ENCODE results near the gene MMP28.

MMP28 gene

DNA sequence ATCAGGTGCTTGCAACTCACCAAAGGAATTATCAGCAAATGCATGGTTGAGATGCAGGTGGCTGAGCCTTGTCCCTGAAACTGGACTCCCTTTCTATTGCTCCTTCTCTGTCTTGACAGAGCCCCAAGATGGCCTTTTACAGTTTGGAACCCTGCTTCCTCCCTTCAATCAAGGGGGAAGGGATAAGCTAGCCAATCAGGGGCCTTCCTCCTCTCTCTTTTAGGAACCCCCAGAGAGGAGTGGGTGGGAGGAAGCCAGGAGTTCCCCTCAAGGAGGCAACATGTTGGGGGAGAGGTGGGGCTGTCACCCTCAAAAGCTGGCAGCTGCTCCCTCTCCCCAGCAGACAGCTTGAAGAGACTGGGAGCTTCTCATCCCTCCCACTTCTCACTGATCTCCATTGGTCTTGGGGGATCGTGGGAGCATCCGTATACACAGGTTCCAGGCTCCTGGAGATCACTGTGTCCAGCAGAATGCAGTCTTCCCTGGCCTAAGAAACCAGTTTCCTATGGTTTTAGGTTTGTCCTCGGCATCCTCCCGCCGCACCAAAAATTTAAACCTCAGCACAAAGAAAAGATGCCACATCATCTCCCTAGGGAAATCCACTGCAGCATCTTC, 56.8 kb downstream of the MMP28 start:
- Histone ChIP-seq H3K27me3 (ENCODE audit: control insufficient read depth, insufficient read depth, low read length) (peaks cover 4% of the 10 kb centered on the region), H3K4me1 (no peaks in the 10 kb centered on the region), H2AFZ (no peak overlapping the region), H3K4me3 (ENCODE audit: low read depth, low read length) (no peak overlapping the region), H3K9ac (no peak overlapping the region), H3K4me2 (ENCODE audit: low read length) (no peak overlapping the region), H3K36me3 (ENCODE audit: control insufficient read depth, insufficient read depth, low read length) (no peaks in the 10 kb centered on the region), H3K79me2 (no peaks in the 10 kb centered on the region), H3K9me3 (ENCODE audit: control insufficient read depth, low read length) (no peaks in the 10 kb centered on the region), H3K27ac (no peak overlapping the region)
- TF ChIP-seq, protein P1, sequence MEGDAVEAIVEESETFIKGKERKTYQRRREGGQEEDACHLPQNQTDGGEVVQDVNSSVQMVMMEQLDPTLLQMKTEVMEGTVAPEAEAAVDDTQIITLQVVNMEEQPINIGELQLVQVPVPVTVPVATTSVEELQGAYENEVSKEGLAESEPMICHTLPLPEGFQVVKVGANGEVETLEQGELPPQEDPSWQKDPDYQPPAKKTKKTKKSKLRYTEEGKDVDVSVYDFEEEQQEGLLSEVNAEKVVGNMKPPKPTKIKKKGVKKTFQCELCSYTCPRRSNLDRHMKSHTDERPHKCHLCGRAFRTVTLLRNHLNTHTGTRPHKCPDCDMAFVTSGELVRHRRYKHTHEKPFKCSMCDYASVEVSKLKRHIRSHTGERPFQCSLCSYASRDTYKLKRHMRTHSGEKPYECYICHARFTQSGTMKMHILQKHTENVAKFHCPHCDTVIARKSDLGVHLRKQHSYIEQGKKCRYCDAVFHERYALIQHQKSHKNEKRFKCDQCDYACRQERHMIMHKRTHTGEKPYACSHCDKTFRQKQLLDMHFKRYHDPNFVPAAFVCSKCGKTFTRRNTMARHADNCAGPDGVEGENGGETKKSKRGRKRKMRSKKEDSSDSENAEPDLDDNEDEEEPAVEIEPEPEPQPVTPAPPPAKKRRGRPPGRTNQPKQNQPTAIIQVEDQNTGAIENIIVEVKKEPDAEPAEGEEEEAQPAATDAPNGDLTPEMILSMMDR (IDR thresholded peaks at IDR 0.05) = no peak

DNA sequence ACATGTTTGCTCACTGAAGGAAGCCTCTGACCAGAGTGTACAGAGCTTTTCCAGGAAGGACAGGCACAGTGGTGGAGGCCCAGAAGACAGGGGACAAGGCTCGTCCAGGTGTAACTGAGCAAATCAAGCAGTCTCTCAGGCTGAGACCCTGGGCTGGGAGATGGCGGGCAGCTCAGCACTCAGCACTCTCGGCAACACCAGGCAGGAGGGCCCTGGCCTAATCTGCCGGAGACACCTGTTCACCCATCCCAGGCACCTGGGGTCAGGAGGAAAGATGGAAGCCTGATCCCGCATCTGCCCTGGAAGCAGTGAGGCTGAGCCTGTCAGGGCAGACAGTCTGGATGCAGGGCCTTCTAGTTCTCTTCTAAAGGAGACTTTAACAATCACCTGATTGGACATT, 59.2 kb downstream of the MMP28 start:
- peaks cover 5% of the 10 kb centered on the region for H3K4me1 ChIP-seq
- no peaks in the 10 kb centered on the region for H3K79me2 ChIP-seq
- H3K4me3 ChIP-seq (ENCODE audit: low read depth, low read length) = no peak overlapping the region
- TF ChIP-seq, protein P1 (IDR thresholded peaks at IDR 0.05) = no peak
- no peak overlapping the region for H3K27ac ChIP-seq
- H3K27me3 ChIP-seq (ENCODE audit: control insufficient read depth, insufficient read depth, low read length) = no peaks in the 10 kb centered on the region
- H2AFZ ChIP-seq = no peak overlapping the region
- H3K9ac ChIP-seq = no peak overlapping the region
- H3K4me2 ChIP-seq (ENCODE audit: low read length) = no peak overlapping the region
- H3K36me3 ChIP-seq (ENCODE audit: control insufficient read depth, insufficient read depth, low read length) = no peaks in the 10 kb centered on the region
- H3K9me3 ChIP-seq (ENCODE audit: control insufficient read depth, low read length) = no peaks in the 10 kb centered on the region

DNA sequence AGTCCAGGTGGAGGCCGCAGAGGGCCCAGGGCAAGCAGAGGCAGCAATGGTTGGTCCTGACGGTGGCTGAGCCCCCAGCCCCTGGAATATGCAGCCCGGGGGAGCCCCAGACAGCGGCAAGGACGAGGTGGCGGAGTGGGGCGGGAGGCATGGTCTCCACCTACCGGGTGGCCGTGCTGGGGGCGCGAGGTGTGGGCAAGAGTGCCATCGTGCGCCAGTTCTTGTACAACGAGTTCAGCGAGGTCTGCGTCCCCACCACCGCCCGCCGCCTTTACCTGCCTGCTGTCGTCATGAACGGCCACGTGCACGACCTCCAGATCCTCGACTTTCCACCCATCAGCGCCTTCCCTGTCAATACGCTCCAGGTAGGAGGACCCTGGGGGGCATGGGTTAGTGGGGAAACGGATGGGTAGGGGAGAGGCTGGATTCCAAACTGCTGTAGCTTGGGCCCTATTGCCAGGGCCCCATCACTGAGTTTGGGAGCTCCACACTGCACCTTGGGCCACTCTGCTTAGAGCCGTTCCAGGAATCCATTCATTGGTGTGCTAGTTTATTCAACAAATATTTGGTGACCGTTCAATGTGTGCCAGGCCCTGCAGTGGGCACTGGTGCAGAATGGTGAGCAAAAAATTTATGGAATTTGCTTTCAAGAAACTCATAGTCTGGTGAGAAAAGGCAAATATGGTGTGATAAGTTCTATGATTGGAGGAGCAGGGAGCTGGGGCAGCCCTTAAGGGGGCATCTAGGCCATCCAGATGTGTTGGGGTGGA, 60.2 kb downstream of the MMP28 start:
- peaks cover 10% of the 10 kb centered on the region for H3K4me1 ChIP-seq
- H3K79me2 ChIP-seq = no peaks in the 10 kb centered on the region
- no peak overlapping the region for H3K4me2 ChIP-seq (ENCODE audit: low read length)
- TF ChIP-seq, protein P1 (IDR thresholded peaks at IDR 0.05) = no peak
- no peak overlapping the region for H3K4me3 ChIP-seq (ENCODE audit: low read depth, low read length)
- H3K27me3 ChIP-seq (ENCODE audit: control insufficient read depth, insufficient read depth, low read length) = no peaks in the 10 kb centered on the region
- H3K9me3 ChIP-seq (ENCODE audit: control insufficient read depth, low read length) = no peaks in the 10 kb centered on the region
- H3K36me3 ChIP-seq (ENCODE audit: control insufficient read depth, insufficient read depth, low read length) = no peaks in the 10 kb centered on the region
- H3K9ac ChIP-seq = no peak overlapping the region
- H2AFZ ChIP-seq = no peak overlapping the region
- H3K27ac ChIP-seq = no peak overlapping the region

DNA sequence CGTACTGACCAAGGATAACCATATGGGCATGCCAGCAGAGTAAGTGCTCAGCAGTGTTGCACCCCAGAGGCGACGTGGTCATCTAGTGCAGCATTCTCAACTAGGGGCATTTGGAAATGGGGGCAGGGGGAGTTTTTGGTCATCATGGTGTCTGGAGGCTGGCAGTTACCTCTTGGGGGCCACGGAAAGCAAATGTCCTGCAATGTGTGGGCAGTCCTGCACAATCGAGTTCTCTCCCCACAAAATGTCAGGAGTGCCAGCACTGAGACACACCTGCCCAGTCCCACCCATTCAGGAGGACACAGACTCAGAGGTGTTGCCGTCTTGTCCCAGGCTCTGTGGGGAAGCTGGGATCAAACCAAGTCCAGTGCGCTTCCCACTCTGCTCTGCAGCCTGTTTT, 61.0 kb downstream of the MMP28 start:
- H3K9ac ChIP-seq = no peak overlapping the region
- no peaks in the 10 kb centered on the region for H3K27me3 ChIP-seq (ENCODE audit: control insufficient read depth, insufficient read depth, low read length)
- no peak overlapping the region for H2AFZ ChIP-seq
- TF ChIP-seq, protein P1 (IDR thresholded peaks at IDR 0.05) = no peak
- no peaks in the 10 kb centered on the region for H3K36me3 ChIP-seq (ENCODE audit: control insufficient read depth, insufficient read depth, low read length)
- H3K9me3 ChIP-seq (ENCODE audit: control insufficient read depth, low read length) = no peaks in the 10 kb centered on the region
- no peak overlapping the region for H3K27ac ChIP-seq
- peaks cover 15% of the 10 kb centered on the region for H3K4me1 ChIP-seq
- H3K79me2 ChIP-seq = no peaks in the 10 kb centered on the region
- no peak overlapping the region for H3K4me2 ChIP-seq (ENCODE audit: low read length)
- no peak overlapping the region for H3K4me3 ChIP-seq (ENCODE audit: low read depth, low read length)

Data from parathyroid adenoma (tissue), 2 donors.